ENCODE data around the gene KAT2A.

Gene KAT2A

GRCh38 chr17:42135151-42135550 is 14.0 kb upstream of the KAT2A start:
- DNase-seq = no peak

DNA sequence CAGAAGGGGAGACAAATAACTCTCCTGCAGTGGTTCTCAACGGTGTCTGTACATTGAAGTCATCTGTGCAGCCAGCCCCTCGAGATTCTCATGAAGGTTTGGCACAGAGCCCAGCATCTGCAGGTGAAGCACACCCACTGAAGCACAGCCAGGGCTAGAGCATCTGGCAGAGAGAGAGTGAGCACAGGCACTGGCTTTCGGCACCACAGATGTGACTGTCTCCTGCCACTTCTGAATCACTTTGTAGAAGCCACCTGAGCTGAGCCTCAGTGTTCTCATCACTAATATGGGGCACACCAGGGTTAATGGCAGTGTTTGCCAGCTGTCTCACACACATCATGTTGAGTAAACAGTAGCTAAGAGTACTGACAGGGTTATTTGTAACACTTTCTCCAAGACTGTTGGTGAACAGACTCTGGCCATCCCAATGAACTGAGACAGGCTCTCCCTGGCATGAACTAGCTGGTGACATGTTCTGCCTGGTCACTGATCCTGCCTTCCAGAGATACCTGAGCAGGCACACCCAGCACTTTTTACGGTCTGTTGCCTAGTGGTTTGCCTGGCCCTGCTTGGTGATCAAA is 12.4 kb upstream of the KAT2A start:
- peak; percentile 65 for DNase-seq

GRCh38 chr17:42132941-42133340 is 11.8 kb upstream of the KAT2A start:
- DNase-seq = peak; percentile 65

DNA sequence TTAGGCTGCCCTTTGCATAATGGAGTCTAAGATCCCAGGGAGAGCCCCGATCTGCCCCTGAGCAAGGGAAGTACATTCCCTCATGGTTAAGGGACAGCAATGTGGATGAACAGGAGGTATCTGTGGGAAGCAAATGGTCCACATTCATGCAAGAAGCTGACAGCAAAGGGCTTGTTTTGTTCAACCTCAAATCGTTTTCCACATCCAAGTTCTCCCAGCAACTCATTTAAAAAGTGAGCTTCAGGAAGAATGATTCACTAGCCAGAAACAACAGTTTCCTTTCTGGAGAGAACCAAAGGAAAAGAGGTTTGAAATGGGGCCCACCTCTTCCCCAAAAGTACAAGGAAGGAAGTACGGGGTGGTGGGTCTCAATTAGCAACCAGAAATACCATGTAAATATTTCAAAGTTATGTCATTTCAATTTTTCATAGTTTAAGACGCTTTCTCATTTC is 10.8 kb upstream of the KAT2A start:
- DNase-seq = no peak

DNA sequence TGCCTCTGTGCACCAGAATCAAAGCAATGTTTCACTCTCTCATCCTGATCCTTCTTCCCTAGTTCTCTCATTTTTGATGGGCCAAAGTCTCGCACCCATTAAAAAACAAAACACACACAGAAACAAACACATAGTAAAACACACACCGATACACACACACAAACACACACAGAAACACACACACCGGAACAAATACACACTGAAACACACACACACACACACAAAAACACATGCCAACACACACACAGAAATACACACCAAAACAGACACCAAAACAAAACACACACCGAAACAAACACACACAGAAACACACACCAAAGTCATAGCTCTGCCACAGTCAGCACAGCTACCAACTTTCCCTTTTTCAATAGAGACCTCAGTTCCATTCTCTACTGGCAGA is 10.1 kb upstream of the KAT2A start:
- DNase-seq = no peak

- DNase-seq = no peak
These were observed 9.3 kb upstream of the KAT2A start for GRCh38 chr17:42130310-42130936.

DNA sequence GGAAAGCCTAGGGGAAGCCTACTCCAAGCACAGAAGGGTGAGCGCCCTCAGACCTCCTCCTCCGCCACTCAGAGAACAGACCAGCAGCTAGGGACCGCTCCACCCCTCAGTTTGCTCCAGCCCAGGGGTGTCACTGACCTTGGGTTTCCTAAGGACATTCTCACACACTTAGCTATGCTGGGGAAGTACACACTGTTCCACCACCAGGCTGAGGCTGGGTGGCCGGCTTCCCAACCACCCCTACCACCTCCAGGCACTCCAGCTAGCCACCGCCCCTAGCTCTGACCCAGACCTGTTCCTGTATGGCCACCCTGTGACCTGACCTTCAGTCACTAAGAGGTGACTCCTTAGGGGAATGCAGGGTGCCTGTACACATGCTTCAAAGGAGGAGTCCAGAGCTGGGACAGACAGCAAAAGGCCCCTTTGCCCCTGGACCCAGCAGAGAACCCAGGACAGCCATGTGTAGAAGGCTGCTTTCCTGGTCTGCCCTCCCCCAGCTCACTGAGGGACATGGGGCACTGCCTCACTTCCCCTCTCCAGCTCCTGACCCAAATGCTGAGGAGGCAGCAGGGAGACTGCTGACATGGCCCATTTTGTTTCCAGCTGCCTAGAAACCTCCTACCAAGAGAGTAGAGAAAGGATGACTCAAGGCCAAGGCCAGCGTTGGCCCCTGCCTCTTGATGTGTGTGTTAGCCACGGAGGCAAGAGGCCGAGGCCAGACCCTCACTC is 8.1 kb upstream of the KAT2A start:
- DNase-seq = no peak

DNA sequence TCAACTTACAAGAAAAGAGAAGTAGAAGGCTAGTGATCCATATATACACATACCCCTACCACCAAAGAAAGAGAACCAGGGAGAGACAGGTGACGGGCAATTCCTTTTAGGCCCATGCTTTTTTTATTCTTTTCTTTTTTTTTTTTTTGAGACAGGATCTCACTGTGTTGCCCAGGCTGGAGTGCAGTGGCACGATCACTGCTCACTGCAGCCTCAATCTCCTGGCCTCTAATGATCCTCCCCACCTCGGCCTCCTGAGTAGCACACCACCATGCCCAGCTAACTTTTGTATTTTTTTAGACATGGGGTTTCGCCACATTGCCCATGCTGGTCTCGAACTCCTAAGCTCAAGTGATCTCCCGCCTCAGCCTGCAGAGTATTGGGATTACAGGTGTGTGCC is 6.2 kb upstream of the KAT2A start:
- DNase-seq = no peak

DNA sequence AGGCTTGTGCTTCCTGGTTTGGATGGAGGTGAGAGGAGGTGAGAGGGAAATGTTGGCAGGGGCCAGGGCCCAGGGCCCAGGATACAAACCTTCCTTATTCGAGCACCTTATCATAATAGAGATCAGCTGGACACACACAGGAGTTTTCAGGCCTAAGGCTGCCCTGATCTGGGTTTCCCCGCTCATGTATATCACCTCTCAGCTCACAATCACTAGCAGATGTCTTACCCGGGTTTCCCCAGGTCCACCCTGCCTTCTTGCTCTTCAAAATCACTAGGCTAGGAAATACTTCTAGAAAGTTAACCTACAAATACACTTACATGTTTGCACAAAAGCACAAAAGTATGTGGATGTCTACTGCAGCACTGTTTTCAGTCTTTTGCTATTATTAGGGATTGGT is 5.7 kb upstream of the KAT2A start:
- DNase-seq = no peak

DNA sequence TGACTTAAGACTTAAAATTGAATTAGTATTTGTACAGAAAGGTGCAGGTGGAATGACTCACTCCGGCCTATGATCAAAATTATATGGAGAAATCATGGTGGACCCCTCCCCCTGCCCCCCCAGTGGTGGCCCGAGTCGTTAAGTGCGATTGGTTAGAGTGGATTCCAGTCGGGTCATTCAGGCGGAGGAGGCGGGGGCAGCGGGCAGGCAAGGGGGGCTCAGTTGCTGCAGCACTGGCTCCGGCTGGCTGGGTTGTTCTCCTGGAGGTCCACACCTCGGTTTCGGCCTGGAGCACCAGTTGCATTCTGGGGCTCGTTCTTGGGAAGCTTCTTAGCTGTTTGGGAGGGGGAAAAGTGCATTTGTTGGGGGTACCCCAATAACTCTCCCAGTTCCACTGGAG is 4.4 kb upstream of the KAT2A start:
- no peak for DNase-seq

DNA sequence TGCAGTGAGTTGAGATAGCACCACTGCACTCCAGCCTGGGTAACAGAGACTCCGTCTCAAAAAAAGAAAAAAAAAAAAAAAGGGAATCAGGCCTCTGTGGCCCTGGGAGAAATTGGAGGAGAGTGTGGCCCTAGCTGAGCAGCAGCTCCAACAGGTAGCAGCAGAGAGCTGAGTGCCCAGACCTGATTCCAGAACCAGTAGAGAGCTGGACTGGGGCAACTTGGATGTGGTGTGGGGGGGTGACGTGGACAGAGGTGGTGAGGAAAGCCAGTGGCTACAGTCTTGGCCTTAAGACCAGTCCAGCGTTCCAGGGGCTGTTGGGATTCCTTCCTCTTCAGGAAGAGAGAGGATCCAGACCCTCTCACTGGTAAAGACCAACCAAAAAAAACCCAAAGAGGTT is 3.1 kb upstream of the KAT2A start:
- DNase-seq = no peak

GRCh38 chr17:42122371-42123303 is 1.5 kb upstream of the KAT2A start, which contains the start of gene HSPB9:
TSS of gene HSPB9 (plus strand) at chr17:42122804. CDS start at chr17:42122851, 47 bp downstream.
- DNase-seq = peak; percentile 51

GRCh38 chr17:42120161-42120769 is 902 bp downstream of the KAT2A start:
- no peak for DNase-seq

DNA sequence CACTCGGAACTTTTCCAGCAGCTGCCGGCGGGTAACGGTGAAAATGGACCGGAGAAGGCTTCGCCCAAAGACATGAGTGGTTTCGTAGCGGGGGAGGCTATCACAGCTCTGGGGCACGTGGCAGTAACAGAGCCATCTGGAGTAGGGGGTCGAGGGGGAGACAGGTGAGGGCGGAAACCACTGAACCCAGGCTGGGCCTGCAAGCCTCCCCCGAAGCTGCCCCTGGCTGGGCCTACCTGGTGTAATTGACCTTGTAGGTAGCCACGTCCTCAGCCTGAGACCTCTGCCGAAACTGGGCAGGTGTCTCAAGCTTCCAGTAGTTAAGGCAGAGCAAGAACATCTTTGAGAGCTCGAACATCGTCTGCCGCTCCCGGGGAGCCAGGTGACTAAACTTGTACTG is 1.9 kb downstream of the KAT2A start:
- DNase-seq = no peak

GRCh38 chr17:42118545-42118944 is 2.6 kb downstream of the KAT2A start:
- DNase-seq = no peak

GRCh38 chr17:42118126-42118510 is 3.0 kb downstream of the KAT2A start:
- DNase-seq = no peak

DNA sequence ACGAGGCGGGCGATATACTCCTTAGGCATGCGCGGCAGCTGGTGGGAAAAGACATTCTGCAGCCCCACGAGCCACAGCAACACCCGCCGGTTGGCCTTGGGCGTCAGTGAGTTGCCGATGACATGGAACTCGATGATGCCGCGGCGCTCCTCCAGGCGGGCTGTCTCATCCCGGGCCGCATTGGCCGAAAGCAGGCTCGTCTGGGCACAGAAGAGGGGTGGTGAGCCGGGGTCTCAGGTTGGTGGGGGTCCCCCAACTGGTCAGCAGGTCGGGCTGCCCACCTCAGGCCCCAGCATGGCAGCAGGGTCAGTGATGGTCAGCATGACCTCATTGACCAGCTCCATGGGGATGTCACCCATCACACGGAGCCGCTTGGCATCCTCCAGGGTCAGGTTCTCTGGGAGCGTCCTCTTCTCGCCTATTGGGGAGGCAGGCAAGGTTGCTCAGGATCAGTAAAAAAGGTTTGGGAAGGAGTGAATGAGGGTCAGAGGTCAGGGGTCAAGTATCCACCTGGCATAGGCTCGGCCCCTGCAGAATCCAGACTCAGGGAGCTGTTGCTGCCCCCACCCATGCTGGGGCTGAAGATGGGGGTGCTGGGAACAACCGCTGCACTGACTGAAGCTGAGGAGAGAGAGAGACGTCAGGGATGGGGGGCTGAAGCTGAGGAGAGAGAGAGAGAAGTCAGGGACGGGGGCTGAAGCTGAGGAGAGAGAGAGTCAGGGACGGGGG is 3.6 kb downstream of the KAT2A start:
- DNase-seq = no peak

DNA sequence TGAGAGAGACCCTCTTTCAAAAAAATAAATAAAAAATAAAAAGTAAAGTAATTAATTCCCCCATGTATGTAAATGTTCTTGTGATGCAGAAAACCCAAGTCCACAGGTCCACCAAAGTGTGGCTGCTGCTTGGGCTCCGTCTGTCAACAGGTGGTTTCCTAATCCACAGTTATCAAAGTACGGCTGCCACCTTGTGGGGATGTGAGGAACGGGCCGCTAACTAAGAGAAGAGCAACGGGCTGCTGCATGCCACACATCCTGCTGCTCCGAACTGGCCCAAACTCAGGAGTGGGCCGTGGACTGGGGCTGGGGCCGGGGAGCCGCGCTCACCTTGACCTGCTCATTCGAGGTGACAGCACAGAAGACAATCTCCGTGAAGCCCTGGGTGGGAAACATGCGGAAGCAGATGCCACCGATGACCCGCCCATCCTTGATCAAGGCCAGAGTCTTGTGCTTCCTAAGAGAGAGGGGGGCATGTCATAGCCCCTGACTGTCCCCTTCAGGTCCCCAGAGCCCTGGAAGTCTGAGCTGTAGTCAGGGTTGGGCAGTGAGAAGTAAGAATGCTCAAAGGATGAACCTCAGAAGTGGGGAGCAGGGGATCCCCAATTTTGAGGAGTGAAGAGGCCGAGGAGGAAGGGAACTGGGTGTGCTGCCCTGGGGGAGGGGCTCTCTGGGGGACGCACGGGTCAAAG is 4.3 kb downstream of the KAT2A start:
- DNase-seq = peak; percentile 16

DNA sequence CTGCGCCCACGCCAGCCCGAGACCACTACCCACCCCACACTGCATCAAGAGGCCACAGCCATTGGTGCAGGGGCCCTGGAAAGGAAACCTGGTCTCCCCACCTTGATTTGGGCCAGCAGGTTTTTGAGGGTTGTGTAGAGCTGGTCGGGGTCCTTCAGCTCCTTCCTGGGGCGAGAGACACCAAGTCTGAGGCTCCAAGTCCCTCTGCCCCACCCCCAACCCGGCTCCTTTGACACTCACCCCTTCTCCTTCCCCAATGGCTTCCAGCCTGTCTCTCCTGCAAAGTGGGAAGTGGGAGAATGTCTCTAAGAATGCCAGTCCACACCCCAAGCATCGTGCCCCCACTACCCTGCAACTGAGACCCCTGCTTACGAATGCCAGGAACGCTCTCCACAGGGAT is 7.0 kb downstream of the KAT2A start:
- DNase-seq = no peak

DNA sequence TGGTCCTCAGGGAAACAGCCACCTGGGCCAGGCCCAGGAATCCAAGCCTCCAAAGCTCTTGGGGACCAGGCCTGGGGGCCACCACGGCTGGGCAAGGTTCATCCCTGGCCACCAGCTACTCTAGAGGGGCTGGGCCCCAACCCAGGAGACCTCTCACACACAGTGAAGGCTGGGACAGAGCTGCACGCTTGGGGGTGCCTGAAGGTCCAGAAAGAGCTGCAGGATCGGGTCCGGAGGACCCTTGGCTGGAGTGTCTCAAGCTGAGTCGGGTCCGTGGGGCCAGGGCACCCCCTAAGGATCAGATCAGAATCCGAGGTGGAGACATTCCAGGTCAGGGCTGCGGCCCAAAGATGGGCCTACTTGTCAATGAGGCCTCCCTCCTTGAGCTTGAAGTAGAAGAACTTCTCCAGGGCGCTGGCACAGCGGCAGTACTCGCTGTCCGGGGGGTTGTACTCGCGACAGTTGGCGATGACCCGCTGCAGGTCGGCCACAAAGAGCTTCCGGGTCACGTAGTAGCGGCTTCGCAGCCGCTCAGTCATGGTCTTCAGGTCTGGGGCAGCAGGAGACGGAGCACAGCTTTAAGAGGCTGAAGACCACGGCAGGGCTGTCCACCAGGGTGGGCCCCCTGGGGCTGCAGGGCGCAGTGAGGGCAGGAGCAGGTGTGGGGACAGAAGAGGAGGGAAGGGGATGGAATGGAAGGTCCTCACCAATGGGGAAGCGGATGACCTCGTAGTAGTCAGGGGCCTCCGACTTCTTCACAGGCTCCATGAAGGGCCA is 7.7 kb downstream of the KAT2A start:
- DNase-seq = no peak

All from NCI-H187 treated with DMSO at 0.1 percent for 48 hours (cell line).